Astrocyte of the cerebellum (primary cell): Measurements from ENCODE around the gene SENP7.

ENCODE experiments used
- DNase-seq: peaks from one replicate; pipeline ENCODE4 v3.0.0-alpha.2; 2011; ENCODE audit warnings: low read depth
- H3K4me3 ChIP-seq: 2 replicates; pipeline ENCODE4 v1.5.1; 2011; ENCODE audit warnings: mild to moderate bottlenecking, low read depth, low read length, moderate library complexity
- in situ Hi-C: cut with HindIII; loops from 2 replicates; pipeline ENCODE4 v1.10.0; 2017; ENCODE audit warnings: low sequenced_read_pairs
- TF ChIP-seq, protein P1 (sequence below): IDR thresholded peaks from 2 replicates; pipeline ENCODE4 v1.5.1; 2012; ENCODE audit warnings: low read length, low read depth, moderate library complexity, mild to moderate bottlenecking; ENCODE audit errors: missing control alignments

The SENP7 gene

DNA sequence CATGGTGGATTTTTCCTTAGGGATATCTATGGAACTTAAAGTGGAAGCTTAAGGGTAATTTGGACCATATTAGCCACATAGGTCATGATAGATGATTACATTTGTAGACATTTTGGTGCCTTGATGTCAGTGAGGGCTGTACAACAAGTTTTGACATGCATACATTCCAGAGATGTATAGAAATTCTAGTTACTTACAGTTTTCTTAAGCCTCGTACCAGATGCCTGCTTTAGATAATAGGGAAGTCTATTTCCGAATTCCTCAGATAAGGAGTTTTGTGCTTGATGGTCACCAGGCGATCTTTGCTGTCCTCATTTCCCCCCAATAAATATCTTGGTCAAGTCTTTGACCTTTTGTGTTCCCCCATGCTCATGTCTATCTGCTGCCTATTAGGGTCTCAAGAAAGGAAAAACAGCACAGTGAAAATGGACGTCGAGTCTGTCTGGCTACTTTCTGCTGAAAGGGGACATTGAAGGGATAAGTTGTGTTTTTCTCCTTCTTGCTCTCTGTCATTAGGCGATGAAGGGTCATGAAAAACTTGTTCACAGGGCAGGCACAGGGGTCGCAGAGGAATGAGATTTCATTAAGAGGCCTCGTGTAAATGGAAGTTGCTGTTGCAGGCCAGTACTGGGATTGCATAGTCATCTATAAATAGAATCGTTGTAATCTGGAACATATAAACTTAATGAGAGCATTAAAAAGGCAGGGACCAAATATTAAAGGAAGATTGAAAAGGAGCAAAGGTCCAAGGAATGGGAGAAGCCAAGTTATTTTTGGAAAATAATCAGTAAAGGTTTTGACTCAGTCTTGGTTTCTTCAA lies 20.0 kb upstream of the SENP7 start:
- in situ Hi-C loops: no loop called here
- DNase-seq: no peak
- TF ChIP-seq, protein P1, sequence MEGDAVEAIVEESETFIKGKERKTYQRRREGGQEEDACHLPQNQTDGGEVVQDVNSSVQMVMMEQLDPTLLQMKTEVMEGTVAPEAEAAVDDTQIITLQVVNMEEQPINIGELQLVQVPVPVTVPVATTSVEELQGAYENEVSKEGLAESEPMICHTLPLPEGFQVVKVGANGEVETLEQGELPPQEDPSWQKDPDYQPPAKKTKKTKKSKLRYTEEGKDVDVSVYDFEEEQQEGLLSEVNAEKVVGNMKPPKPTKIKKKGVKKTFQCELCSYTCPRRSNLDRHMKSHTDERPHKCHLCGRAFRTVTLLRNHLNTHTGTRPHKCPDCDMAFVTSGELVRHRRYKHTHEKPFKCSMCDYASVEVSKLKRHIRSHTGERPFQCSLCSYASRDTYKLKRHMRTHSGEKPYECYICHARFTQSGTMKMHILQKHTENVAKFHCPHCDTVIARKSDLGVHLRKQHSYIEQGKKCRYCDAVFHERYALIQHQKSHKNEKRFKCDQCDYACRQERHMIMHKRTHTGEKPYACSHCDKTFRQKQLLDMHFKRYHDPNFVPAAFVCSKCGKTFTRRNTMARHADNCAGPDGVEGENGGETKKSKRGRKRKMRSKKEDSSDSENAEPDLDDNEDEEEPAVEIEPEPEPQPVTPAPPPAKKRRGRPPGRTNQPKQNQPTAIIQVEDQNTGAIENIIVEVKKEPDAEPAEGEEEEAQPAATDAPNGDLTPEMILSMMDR: no peak
- no peak overlapping the region for H3K4me3 ChIP-seq

DNA sequence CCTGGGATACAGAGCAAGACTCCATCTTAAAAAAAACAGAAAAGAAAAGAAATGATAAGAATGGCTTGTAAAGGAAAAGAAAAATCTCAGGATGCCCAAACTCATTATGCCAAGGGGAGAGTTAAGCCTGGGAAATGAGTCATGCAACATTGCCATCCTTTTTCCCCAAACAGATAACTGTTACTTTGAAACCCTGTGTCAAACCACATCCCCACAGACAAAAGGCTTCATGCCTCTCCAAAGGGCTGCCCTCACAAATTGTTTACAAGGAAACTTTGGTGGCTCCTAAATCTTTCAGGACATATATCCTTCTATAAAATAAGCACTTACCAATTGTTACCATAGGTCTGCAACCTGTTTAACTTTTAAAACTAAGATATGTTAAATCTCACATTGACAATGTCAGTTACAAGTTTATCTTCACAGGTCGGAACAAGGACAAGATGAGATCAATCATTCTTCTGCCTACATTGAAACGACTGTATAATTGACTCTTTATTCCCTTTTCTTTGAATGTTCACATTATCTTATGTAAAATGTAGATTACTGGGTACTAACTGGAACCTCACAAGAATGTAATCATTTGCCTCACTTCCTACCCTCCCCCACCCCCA lies 18.6 kb upstream of the SENP7 start:
- TF ChIP-seq, protein P1: no peak
- in situ Hi-C loops: no loop called here
- no peak overlapping the region for H3K4me3 ChIP-seq
- DNase-seq: no peak

DNA sequence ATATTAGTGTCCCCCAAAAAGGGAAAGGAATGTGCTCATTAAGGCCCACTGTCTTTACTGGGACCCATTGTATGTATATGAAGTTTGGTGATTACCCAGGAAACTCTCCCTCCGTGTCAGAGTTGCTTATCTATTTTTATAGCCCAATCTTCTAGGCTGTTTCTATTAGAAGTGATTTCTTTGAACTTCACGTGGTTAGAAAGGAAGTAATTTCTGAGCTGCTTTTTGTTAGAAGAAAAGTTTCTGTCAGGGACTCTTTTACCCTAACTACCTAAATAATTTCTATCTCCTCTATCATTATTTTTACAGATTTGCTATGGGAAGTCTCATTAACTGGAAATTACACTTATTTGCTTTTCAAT lies 17.7 kb upstream of the SENP7 start:
- in situ Hi-C loops: no loop called here
- TF ChIP-seq, protein P1: no peak
- no peak overlapping the region for H3K4me3 ChIP-seq
- no peak for DNase-seq

DNA sequence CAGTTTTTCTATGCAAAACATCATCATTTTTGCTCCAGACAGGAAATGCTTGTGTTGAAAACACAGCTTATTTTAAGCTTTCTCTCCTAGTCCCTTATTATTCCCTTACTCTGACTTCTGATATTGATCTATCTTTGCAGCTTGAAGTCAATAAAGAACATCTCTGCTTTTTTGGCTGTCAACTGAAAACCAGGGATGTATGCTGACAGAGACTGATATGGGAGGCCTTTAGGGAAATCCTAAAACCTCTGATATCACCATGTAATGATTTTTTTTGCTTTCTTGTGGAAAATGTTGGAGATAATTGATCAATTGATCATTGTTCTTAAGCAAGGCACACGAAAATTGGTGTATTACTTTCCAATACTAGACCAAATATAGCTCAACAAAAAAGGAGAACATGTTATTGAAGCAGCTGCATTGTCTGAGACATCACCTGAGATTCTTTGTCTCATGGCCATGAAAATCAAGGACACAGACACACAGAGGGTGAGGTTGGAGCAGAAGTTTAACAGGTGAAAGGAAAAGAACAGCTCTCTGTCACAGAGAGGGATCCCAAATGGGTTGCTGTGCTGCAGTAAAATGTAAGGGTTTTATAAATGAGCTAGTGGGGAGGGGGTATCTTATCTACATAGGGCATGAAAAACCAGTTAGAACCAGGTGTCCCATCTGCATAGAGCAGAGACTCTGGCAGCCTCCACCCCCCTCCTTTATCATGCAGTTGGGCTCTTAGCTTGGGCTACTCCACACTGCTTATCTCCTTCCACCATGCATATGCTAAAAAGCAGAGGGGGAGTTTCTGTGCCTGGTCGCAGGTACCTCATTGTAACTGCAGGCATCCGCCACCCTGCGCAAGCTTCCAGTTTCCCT lies 17.0 kb upstream of the SENP7 start:
- in situ Hi-C loops: no loop called here
- TF ChIP-seq, protein P1: no peak
- H3K4me3 ChIP-seq: no peak overlapping the region
- no peak for DNase-seq

DNA sequence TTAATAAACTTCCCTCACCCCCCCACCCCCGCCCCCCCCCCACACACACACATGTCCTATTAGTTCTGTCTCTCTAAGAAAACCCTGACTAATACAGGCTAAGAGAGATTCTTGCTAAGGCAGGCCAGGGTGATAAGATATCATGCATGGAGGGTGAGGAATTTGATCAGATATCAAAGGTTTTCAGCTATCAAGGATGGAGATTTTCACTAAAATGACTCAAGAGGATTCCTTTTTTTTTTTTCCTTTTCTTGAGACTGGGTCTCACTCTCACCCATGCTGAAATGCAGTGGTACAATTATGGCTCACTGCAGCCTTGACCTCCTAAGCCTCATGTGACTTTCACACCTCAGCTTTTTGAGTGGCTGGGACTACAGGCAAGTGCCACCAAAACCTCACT lies 14.9 kb upstream of the SENP7 start:
- in situ Hi-C loops: no loop called here

DNA sequence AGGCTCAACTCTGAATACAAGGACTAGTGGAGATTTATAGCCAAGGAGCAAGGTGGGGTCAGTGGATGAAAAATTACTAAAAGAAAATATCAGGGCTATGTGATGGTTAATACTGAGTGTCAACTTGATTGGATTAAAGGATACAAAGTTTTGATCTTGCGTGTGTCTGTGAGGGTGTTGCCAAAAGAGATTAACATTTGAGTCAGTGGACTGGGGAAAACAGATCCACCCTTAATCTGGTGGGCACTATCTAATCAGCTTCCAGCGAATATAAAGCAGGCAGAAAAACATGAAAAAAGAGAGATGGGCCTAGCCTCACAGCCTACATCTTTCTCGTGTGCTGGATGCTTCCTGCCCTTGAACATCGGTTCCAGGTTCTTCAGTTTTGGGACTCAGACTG lies 14.4 kb upstream of the SENP7 start:
- no peak for DNase-seq

More for the DNA sequence above, 14.9 kb upstream of the SENP7 start:
- TF ChIP-seq, protein P1: no peak
- H3K4me3 ChIP-seq: no peak overlapping the region
- no peak for DNase-seq

More for the DNA sequence above, 14.4 kb upstream of the SENP7 start:
- H3K4me3 ChIP-seq: no peak overlapping the region
- TF ChIP-seq, protein P1: no peak
- in situ Hi-C loops: no loop called here
